GM19351 (cell line): ENCODE data around the gene EFNA5.
"Not testable (repeated sequence)": the region's sequence is repeated elsewhere in the genome, so short reads cannot be mapped to it uniquely, and the experiment has no call there.

Experiments used
- ATAC-seq: cut with Tn5 transposase; IDR thresholded peaks from one replicate; pipeline ENCODE4 v1.9.1; 2021; ENCODE audit warnings: mild to moderate bottlenecking, moderate library complexity; ENCODE audit not compliant: unreplicated experiment

Gene EFNA5

DNA sequence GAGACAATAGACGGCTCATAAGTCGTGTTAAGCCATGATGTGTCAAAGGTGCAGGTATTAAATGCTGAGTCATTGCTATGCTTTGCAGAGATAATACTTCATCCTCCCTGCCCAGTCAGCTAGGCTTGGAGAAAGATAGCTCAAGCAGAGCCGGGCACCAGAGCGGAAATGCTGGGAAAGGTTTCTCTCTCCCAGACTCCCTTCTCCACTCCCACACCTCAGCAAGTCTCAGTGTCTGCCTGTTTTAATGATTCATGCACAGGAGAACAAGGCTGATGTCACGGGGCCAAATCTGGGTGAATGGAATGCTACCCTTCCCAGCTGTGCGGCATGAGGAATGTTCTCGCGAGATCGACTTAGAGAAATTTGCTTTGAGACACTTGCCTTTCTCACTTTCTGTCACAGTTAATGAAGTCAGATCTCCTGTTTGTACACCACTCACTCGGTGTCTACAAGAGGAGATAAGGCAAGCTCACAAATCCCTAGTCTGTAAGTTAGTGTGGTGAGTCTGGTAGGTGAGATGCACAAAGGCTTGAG lies 204.4 kb downstream of the EFNA5 start:
- no peak for ATAC-seq

DNA sequence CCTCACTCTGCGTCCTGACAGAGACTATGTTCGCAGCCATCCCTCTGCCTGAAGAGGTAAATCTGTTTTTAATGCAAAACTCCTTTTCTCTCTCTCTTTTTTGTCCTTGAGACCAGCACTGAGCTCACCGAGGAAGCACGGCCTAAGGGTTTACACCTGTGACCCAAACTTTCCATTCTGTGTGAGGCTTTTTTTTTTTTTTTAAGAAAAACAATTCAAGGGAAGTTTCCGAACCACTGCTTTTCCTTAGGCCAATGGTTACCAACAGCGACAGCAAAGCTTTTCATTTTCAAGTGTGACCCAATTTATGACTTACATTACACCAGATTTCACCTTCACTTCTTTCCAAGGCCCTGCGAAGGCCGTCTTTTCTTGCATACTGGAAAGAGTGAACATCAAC lies 205.9 kb downstream of the EFNA5 start:
- no peak for ATAC-seq

DNA sequence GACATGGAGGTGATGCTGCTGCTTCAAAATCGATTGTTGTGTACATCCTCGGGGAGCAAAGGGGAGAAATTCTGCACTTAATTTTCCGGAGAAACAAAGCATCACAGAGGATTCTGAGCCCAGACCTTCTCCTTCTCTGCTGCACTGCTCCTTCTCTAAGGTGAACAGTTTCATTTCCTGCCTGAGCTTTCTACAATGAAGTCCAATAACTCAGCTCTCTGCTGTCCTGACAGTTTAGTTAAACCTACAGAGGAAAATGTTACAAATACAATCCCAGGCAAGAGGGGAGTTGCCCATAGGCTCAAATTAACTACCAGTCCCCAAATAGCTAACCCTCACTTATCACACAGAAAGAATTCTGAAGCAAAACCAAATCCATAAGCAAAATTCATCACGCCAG lies 206.3 kb downstream of the EFNA5 start:
- no peak for ATAC-seq

DNA sequence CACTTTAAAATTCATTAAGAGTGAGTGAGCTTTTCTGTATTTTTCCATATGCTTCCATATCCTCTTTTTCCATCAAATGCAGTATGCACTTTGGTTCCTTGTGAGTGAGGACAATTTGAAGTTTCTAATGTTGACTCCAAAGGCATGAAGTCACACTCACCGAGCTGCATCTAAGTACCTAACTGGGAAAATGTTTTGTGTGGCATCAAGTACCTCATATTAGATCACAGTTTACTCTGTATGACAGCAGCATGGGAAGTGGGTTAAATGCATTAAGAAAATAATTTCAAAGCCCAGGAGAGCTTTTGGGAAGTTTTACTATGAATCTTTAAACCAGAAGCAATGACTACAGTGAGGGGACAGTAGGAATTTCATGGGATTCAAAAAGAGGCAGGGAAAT lies 207.0 kb downstream of the EFNA5 start:
- no peak for ATAC-seq

DNA sequence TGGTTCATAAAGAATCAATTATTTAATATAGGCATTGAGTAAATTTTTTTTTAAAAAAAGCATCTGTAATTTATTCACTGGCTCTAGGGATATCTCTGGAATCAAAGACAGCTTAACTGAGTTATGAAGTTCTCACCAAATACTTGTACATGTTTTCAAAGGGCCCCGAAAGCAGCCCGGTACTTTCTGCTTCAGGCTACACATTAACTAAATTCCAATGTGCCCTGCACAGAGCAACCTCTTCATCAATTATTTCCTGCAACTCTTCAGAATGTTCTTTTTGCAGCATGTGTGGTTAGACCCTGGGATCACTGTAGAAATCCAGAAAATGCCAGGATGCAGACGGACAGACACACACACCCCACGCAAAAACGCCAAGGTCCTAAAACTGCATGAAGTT lies 209.0 kb downstream of the EFNA5 start:
- no peak for ATAC-seq

DNA sequence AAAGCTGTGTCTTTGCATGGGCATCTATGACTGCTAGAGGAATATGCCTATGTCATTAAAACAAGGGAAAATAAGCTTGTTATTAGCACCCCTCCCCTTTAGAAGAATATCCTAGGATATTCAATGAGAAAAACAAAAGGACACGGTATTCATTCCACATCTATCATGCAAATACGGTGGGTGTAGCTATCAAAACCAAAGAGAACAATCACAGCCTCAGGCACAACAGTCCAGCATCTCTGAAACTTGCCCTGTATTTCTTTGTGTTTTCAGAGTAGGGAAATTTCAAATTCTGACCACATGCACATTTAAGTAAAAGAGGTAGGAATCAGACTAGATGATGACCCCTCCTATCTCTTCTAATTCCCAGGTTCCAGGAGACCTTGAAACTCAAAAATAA lies 209.9 kb downstream of the EFNA5 start:
- no peak for ATAC-seq

DNA sequence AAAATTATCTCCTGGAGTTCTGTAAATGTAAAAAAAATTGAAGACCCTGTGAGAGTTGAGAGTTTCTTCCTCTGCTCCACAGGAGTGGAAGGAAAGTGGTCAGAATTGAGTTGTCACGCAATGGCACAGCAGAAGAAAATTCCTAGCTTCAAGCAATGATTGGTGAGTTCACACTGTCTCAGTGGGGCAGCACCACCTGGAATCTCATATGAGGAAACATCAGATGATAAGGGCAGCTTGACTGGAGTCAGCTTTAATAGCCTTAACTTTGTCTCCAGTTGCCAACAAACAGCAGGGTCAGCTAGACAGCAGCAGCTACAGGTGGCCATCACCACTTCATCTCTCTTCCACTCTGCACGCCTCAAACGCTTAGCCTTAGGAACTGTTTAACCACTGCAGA lies 211.1 kb downstream of the EFNA5 start:
- ATAC-seq: no peak

DNA sequence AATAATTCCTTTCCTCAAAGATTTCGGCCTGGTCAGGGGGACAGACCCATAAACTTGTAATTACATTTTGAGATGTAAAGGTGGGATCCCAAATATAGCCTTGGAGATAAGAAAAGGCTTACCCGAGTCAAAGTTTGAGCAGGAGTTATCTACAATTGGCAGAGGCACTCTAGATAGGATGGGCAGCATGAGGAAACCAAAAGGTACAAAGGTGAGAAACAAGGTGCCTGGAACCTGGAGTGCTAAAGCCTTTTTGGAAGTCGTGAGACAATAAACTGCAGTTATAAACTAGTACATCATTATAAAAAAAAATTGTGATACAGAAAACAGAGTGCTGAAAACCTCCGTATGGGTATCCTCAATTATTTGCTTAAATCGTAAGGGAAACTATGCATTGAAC lies 212.4 kb downstream of the EFNA5 start:
- no peak for ATAC-seq

DNA sequence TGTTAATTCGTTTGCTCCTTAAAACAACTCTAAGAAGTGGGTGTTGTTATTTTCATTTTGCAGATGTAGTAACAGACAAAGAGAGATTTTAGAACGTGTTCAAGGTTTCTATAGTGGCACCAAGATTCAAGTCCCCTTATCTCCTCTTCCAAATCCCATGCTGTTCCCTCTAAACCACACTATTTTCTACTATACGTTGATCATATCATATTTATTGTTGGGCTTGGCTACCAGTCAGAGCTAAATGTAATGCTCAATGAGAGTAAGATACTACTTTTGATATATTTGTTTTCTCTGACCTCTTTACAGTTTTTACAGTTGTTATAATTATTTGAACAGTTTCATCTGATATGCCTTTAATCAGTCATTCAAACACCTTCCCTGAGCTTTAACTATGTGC lies 212.9 kb downstream of the EFNA5 start:
- ATAC-seq: no peak

DNA sequence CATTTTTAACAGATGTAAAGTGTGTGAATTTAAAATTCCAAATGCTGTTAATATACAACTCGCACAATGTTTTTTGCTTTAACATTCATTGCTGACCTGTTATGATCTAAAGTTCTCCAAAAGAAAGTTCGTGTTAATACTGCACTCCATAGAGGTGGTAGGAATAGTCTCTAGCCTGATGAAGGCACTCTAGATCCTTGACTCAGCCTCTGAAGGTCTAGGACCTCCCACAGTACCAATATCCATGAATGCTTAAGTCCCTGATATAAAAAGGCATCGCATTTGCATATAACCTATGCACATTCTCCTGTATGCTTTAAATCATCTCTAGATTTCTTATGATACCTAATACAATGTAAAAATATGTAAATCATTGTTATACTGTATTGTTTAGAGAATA lies 213.6 kb downstream of the EFNA5 start:
- no peak for ATAC-seq

DNA sequence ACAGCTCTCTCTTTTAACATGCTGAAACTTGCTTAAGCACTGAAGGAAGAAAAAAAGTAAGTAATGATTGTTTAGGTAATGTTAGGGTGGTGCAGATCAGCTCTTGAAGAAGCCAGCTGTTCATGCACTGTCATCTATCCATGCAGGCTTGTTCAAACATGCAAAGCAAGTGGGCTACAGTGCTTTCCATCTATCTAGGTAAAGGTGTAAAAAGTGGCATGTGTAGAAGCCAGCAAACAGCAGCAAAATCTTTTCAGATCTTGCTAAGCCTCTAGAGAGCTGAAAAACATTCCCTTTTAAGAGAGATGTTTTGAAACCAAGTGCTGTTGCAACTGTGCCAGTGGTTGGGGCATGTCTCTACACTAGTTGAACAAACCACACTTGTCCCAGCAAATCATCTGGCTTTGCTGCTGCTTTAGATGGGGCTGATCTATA lies 214.4 kb downstream of the EFNA5 start:
- ATAC-seq: peak; percentile 74

DNA sequence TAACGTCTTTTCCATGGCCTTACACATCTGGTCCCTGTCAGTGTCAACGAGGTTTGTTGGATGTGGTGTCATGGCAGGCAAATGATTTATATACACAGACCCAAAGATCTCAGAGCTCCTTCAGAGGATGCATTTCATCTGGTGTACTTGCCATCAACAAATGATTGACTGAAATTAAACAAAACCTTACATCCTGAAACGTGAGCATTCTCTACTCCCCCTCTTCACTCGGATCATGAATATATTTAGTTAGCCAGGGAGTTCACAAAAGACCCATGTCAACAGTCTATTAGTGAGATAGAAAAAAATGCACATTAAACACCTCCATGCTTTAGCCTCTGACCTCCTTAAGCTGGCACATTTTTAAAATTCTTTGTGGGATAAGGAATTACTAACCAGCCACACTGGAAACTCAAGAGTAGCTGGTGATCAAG lies 215.6 kb downstream of the EFNA5 start:
- no peak for ATAC-seq

DNA sequence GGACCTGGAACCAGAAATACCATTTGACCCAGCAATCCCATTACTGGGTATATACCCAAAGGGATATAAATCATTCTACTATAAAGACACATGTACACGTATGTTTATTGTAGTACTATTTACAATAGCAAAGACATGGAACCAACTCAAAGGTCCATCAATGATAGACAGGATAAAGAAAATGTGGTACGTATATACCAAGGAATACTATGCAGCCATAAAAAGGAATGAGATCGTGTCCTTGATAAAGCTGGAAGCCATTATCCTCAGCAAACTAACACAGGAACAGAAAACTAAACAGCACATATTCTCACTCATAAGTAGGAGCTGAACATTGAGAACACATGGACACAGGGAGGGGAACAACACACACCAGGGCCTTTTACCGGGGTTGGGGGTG lies 218.9 kb downstream of the EFNA5 start:
- ATAC-seq: not testable (repeated sequence)

DNA sequence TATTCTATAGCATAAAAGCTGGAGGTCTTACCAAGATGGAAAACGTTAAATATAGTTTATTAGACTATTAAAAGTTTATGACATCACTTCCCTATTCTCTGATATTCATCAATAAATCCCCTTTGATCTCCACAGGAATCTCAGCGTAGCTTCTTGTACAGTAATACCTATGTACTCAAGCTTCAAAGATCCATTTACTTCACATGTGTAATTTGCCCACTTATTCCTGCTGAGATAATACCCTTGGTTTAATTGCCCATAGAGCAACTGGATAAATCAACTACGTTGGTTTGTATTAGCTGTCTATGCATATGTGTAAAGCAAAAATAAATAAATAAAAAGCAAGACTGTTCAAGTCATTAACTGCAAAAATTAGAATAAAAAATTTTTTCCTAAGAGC lies 219.7 kb downstream of the EFNA5 start:
- no peak for ATAC-seq

DNA sequence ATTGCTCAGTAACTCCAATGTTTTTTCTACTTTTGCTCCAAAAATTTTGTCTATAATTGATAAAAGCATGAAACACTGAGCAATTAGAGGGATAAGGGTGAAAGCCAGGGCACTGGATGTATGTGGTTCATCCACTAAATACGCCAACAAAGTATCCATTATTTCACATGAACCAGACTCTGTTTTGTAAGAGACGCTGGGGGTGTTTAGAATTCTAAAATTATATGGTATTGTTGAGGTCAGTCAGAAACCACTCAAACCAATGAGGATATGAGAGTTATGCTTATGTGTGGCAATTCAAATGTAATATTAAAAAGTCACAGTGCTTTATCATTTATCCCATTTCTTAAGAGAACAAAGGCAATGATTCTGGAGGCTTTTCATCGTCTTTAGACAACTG lies 220.2 kb downstream of the EFNA5 start:
- no peak for ATAC-seq

DNA sequence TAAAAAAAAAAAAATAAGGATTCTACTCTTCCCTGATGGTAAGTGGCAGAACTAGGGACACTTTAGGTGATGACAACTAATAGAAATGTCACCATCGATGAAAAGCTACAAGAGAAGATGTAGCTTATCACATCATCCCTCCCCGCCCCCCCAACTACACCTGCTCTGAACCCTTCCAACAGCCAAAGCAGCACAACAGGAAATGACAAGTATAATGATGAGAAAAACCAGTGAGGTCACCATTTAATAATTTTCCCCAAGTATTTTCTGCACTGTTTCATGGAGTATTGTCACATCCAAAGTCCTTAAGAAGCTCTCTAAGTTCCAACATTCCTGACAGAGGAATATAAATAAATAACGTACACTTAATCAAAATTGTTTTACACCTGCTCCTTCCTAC lies 221.4 kb downstream of the EFNA5 start:
- ATAC-seq: no peak

DNA sequence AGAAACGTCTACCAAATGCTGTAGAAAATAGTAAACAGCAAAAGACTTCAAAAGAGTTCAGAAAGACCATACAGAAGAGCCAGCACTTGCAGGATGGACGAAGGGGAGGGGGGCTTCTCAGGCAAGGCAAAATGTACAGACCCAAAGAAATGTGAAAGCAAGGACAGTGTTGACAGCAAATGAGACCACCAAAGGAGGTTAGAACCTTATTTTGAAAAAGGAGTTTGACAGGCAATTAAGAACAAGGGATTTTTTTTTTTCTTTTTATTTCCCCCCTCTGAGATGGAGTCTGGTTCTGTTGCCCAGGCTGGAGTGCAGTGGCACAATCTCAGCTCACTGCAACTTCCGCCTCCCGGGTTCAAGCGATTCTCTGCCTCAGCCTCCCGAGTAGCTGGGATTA lies 223.2 kb downstream of the EFNA5 start:
- ATAC-seq: no peak

DNA sequence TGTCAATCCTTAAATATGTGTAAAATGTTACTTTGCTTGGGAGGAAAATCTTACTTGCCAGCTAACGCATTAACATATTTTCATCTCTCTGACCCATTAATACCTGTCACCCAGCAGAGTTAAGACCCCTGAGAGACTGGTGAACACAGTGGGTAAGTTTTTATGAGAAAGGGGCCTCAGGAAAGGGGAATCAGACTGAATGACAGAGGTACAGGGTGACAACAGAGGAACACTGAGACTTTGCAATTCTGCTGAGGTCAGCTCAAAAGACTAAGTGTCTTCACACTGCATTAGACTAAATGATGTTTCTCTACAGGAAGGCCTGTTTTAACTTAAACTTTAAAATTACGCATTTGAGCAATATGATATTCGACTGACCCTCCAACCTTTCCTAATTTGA lies 223.8 kb downstream of the EFNA5 start:
- no peak for ATAC-seq

DNA sequence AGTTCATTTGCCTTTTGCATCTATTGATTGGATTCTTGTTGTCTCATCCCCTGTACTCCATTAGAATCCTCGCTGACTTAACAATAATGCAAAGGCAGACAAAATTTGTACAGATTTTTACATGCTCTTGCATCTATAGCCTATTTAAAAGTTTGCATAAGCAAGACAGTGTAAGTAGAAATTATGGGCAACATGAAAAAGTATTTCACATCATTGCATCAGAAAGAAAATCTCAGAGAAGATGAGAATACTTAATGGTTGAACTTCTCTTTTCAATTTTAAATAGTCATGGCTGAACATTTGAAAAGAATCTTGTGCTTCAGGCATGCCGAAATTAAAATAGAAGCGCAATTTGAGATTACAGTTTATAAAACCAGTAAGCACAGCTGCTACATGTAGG lies 226.4 kb downstream of the EFNA5 start:
- ATAC-seq: no peak

DNA sequence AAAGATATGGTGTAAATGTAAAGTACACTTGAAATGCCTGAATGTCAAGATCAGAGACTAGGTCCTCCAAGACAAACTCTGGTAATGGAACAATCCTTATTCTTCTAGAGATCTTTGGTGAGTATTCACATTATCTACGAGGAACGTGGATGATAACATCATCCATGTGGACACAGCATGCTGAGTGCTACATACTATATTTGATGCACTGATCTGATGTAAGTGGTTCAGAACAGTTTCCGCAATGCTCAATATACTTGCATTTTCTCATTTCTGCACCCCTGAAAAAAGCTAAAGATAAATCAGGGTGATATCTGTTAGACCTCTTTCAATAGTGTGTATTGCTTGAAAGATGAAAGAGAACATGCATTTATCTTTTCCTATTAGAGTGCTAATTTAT lies 226.8 kb downstream of the EFNA5 start:
- no peak for ATAC-seq

DNA sequence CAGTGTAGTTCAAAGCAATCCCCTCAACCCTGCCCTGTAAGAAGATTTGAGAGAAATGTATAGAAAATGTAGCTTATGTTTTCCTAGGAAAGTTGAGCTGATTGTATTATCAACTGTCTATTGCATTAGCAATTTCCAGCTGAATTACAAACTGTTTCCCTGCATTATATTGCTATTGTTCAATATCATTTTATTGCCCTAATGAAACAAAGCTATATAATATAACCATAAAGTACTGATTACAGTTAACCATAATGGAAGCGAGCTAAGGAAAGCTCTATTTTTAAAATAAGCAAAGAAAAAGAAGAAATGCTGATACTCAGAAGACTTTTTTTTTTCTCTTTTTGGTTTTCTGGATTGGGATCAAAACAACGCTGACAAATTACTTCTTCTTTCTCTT lies 228.3 kb downstream of the EFNA5 start:
- ATAC-seq: no peak

DNA sequence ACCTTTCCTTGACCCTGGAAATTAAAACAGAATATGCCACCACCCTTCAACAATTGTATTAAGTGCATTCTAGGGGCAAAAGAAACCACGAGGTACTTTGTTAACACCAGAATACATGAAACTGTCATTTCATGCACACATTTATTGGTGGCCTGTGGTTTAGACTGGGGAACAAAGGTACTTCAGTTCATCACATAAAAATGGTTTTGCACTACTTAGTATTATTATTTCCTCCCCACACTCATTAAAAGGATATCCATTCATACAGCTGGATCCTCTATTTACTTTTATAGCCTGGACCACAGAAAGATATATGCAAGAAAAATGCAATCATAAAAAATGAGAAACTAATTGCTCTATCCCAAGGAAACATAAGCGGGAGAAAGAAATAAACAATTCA lies 230.9 kb downstream of the EFNA5 start:
- no peak for ATAC-seq

DNA sequence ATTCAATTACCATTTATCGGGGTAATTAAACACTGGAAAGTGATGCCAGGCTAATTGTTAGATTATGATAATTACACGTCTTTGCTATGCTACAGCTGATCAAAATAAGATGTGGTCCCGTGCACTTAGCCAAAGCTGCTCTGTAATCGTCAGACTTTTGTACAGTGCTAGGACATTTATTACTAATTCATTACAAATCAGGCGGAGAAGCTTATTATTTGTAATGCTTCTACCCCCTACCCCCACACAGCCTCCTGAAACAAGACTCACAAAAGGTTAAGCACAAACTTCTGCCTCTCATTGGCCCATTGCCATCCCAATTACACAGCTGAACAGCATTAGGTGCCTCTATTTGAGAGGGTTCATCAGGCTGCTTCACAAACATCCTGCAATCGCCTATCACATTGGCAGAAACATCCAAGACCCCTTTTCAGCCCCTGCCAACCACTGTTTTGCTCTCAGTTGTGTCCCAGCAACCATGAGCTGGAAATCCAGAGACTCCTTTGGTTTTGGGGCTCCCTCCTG lies 232.7 kb downstream of the EFNA5 start:
- ATAC-seq: no peak
